Stimulated activated naive CD8-positive, alpha-beta T cell treated with anti-CD3 and anti-CD28 coated beads, Interleukin-15, Interleukin-2, amounts not matched to agents 100 ng/mL and 50 ng/mL, for 24 hours (primary cell): ENCODE data around the gene MYBL2.
A peak's percentile ranks its signal among the peaks of the same experiment; 100 is the strongest.

Experiments used
- H3K27ac Mint-ChIP-seq: one replicate; pipeline ENCODE4 v1.8.0; 2021; ENCODE audit warnings: mild to moderate bottlenecking, mixed read lengths
- H3K27me3 Mint-ChIP-seq: one replicate; pipeline ENCODE4 v1.8.0; 2021; ENCODE audit warnings: mixed read lengths
- H3K36me3 Mint-ChIP-seq: one replicate; pipeline ENCODE4 v1.8.0; 2021; ENCODE audit warnings: low read depth, mixed read lengths
- H3K4me1 Mint-ChIP-seq: one replicate; pipeline ENCODE4 v1.8.0; 2021; ENCODE audit warnings: low read depth, mixed read lengths
- H3K4me3 Mint-ChIP-seq: one replicate; pipeline ENCODE4 v1.8.0; 2021; ENCODE audit warnings: mild to moderate bottlenecking, mixed read lengths
- H3K9me3 Mint-ChIP-seq: one replicate; pipeline ENCODE4 v1.8.0; 2021; ENCODE audit warnings: mixed read lengths

MYBL2 gene

GRCh38 chr20:43667341-43668132, 623 bp downstream of the MYBL2 start:
- Mint-ChIP-seq H3K4me1 (peaks cover 3% of the 10 kb centered on the region), H3K36me3 (peaks cover 27% of the 10 kb centered on the region), H3K27ac (peak overlapping the region; percentile 75), H3K9me3 (no peaks in the 10 kb centered on the region), H3K4me3 (peak overlapping the region; percentile 83), H3K27me3 (peaks cover 4% of the 10 kb centered on the region)

- Mint-ChIP-seq H3K9me3 (no peaks in the 10 kb centered on the region), H3K4me3 (peak overlapping the region; percentile 36), H3K27me3 (peaks cover 4% of the 10 kb centered on the region), H3K27ac (no peak overlapping the region), H3K4me1 (peaks cover 3% of the 10 kb centered on the region), H3K36me3 (peaks cover 37% of the 10 kb centered on the region)
Measured at GRCh38 chr20:43669332-43669731, 2.4 kb downstream of the MYBL2 start.

- no peaks in the 10 kb centered on the region for H3K9me3 Mint-ChIP-seq
- peaks cover 4% of the 10 kb centered on the region for H3K27me3 Mint-ChIP-seq
- peaks cover 45% of the 10 kb centered on the region for H3K36me3 Mint-ChIP-seq
- H3K4me3 Mint-ChIP-seq = no peak overlapping the region
- H3K27ac Mint-ChIP-seq = no peak overlapping the region
- peaks cover 3% of the 10 kb centered on the region for H3K4me1 Mint-ChIP-seq
Measured at GRCh38 chr20:43670423-43670822, 3.5 kb downstream of the MYBL2 start.

GRCh38 chr20:43676368-43676767, 9.5 kb downstream of the MYBL2 start:
- peaks cover 70% of the 10 kb centered on the region for H3K36me3 Mint-ChIP-seq
- H3K27ac Mint-ChIP-seq = peak overlapping the region; percentile 13
- H3K27me3 Mint-ChIP-seq = no peaks in the 10 kb centered on the region
- peaks cover 10% of the 10 kb centered on the region for H3K4me1 Mint-ChIP-seq
- H3K4me3 Mint-ChIP-seq = no peak overlapping the region
- no peaks in the 10 kb centered on the region for H3K9me3 Mint-ChIP-seq

- Mint-ChIP-seq H3K36me3 (peaks cover 54% of the 10 kb centered on the region), H3K4me1 (peaks cover 16% of the 10 kb centered on the region), H3K27ac (no peak overlapping the region), H3K9me3 (no peaks in the 10 kb centered on the region), H3K27me3 (no peaks in the 10 kb centered on the region), H3K4me3 (no peak overlapping the region)
Measured at GRCh38 chr20:43680981-43681380, 14.1 kb downstream of the MYBL2 start.

GRCh38 chr20:43681468-43681942, 14.6 kb downstream of the MYBL2 start:
- no peaks in the 10 kb centered on the region for H3K27me3 Mint-ChIP-seq
- H3K4me1 Mint-ChIP-seq = peaks cover 16% of the 10 kb centered on the region
- peaks cover 54% of the 10 kb centered on the region for H3K36me3 Mint-ChIP-seq
- no peak overlapping the region for H3K4me3 Mint-ChIP-seq
- H3K9me3 Mint-ChIP-seq = no peaks in the 10 kb centered on the region
- H3K27ac Mint-ChIP-seq = no peak overlapping the region

- peaks cover 55% of the 10 kb centered on the region for H3K36me3 Mint-ChIP-seq
- no peak overlapping the region for H3K27ac Mint-ChIP-seq
- no peaks in the 10 kb centered on the region for H3K27me3 Mint-ChIP-seq
- H3K4me1 Mint-ChIP-seq = peaks cover 16% of the 10 kb centered on the region
- H3K9me3 Mint-ChIP-seq = no peaks in the 10 kb centered on the region
- no peak overlapping the region for H3K4me3 Mint-ChIP-seq
Measured at GRCh38 chr20:43681991-43682410, 15.1 kb downstream of the MYBL2 start.

GRCh38 chr20:43682446-43682845, 15.5 kb downstream of the MYBL2 start:
- Mint-ChIP-seq H3K36me3 (peaks cover 55% of the 10 kb centered on the region), H3K27ac (no peak overlapping the region), H3K27me3 (no peaks in the 10 kb centered on the region), H3K9me3 (no peaks in the 10 kb centered on the region), H3K4me1 (peaks cover 16% of the 10 kb centered on the region), H3K4me3 (no peak overlapping the region)

GRCh38 chr20:43686820-43687219, 19.9 kb downstream of the MYBL2 start:
- no peaks in the 10 kb centered on the region for H3K27me3 Mint-ChIP-seq
- no peaks in the 10 kb centered on the region for H3K9me3 Mint-ChIP-seq
- peaks cover 49% of the 10 kb centered on the region for H3K36me3 Mint-ChIP-seq
- no peak overlapping the region for H3K4me3 Mint-ChIP-seq
- peaks cover 14% of the 10 kb centered on the region for H3K4me1 Mint-ChIP-seq
- H3K27ac Mint-ChIP-seq = no peak overlapping the region

GRCh38 chr20:43689165-43689564, 22.3 kb downstream of the MYBL2 start:
- peak overlapping the region; percentile 47 for H3K27ac Mint-ChIP-seq
- H3K4me3 Mint-ChIP-seq = no peak overlapping the region
- peaks cover 11% of the 10 kb centered on the region for H3K4me1 Mint-ChIP-seq
- no peaks in the 10 kb centered on the region for H3K9me3 Mint-ChIP-seq
- H3K27me3 Mint-ChIP-seq = no peaks in the 10 kb centered on the region
- H3K36me3 Mint-ChIP-seq = peaks cover 42% of the 10 kb centered on the region

- peaks cover 15% of the 10 kb centered on the region for H3K4me1 Mint-ChIP-seq
- H3K36me3 Mint-ChIP-seq = peaks cover 56% of the 10 kb centered on the region
- H3K27me3 Mint-ChIP-seq = no peaks in the 10 kb centered on the region
Measured at GRCh38 chr20:43690943-43691598, 24.2 kb downstream of the MYBL2 start.

GRCh38 chr20:43691928-43692524, 25.1 kb downstream of the MYBL2 start:
- Mint-ChIP-seq H3K36me3 (peaks cover 56% of the 10 kb centered on the region), H3K9me3 (no peaks in the 10 kb centered on the region), H3K27me3 (no peaks in the 10 kb centered on the region), H3K4me1 (peaks cover 15% of the 10 kb centered on the region), H3K4me3 (no peak overlapping the region), H3K27ac (no peak overlapping the region)

More at GRCh38 chr20:43690943-43691598, 24.2 kb downstream of the MYBL2 start:
- no peaks in the 10 kb centered on the region for H3K9me3 Mint-ChIP-seq
- H3K27ac Mint-ChIP-seq = no peak overlapping the region
- no peak overlapping the region for H3K4me3 Mint-ChIP-seq

GRCh38 chr20:43694763-43695162, 27.8 kb downstream of the MYBL2 start:
- Mint-ChIP-seq H3K4me3 (no peak overlapping the region), H3K27ac (no peak overlapping the region), H3K36me3 (peaks cover 50% of the 10 kb centered on the region), H3K9me3 (no peaks in the 10 kb centered on the region), H3K27me3 (no peaks in the 10 kb centered on the region), H3K4me1 (peaks cover 11% of the 10 kb centered on the region)

- H3K4me1 Mint-ChIP-seq = peaks cover 17% of the 10 kb centered on the region
- H3K36me3 Mint-ChIP-seq = peaks cover 53% of the 10 kb centered on the region
- H3K9me3 Mint-ChIP-seq = no peaks in the 10 kb centered on the region
- H3K27ac Mint-ChIP-seq = no peak overlapping the region
- H3K4me3 Mint-ChIP-seq = no peak overlapping the region
- no peaks in the 10 kb centered on the region for H3K27me3 Mint-ChIP-seq
Measured at GRCh38 chr20:43695571-43695970, 28.7 kb downstream of the MYBL2 start.

GRCh38 chr20:43699941-43700565, 33.1 kb downstream of the MYBL2 start:
- no peak overlapping the region for H3K27ac Mint-ChIP-seq
- H3K9me3 Mint-ChIP-seq = no peaks in the 10 kb centered on the region
- H3K4me1 Mint-ChIP-seq = peaks cover 13% of the 10 kb centered on the region
- no peaks in the 10 kb centered on the region for H3K27me3 Mint-ChIP-seq
- H3K4me3 Mint-ChIP-seq = no peak overlapping the region
- peaks cover 65% of the 10 kb centered on the region for H3K36me3 Mint-ChIP-seq
